Liver (tissue), 3 donors: Measurements from ENCODE around the gene PARD3.

Source experiments
- EGR1 ChIP-seq, 2 donors: IDR thresholded peaks; 2 replicates each; pipeline ENCODE4 v1.6.1; 2016 to 2018; ENCODE audit warnings: antibody characterized with exemption in 2 of 2, low read depth in 2 of 2
- HNF4A ChIP-seq, 2 donors: conservative IDR thresholded peaks; 2 replicates each; pipeline ENCODE4 v1.6.1; 2016; ENCODE audit warnings: antibody characterized with exemption in 2 of 2, mild to moderate bottlenecking in 2 of 2
- JUND ChIP-seq, 2 donors: IDR thresholded peaks; 2 replicates each; pipeline ENCODE4 v1.6.1; 2016; ENCODE audit warnings: antibody characterized with exemption in 2 of 2
- MAX ChIP-seq: IDR thresholded peaks from 2 replicates; pipeline ENCODE4 v1.6.1; 2016; ENCODE audit warnings: antibody characterized with exemption
- NR2F2 ChIP-seq: IDR thresholded peaks from 2 replicates; pipeline ENCODE4 v1.6.1; 2016; ENCODE audit warnings: antibody characterized with exemption
- SP1 ChIP-seq: IDR thresholded peaks from 2 replicates; pipeline ENCODE4 v1.6.1; 2018; ENCODE audit warnings: antibody characterized with exemption, mild to moderate bottlenecking
- YY1 ChIP-seq: IDR thresholded peaks from 2 replicates; pipeline ENCODE4 v1.6.1; 2016; ENCODE audit warnings: antibody characterized with exemption, mild to moderate bottlenecking
- TF ChIP-seq, protein P1 (sequence below): IDR thresholded peaks from 2 replicates; pipeline ENCODE4 v1.6.1; 2016; ENCODE audit warnings: antibody characterized with exemption, mild to moderate bottlenecking
- TF ChIP-seq, protein P2 (sequence below): fragments of 150-350 bp; IDR thresholded peaks from 2 replicates; pipeline ENCODE4 v1.5.1; 2017; ENCODE audit warnings: improper control_type of control experiment, low read depth, low read length; ENCODE audit not compliant: missing input control
- donor health status: healthy.
- donor health status: healthy.

- no peak for TF ChIP-seq SP1
- TF ChIP-seq, protein P1, sequence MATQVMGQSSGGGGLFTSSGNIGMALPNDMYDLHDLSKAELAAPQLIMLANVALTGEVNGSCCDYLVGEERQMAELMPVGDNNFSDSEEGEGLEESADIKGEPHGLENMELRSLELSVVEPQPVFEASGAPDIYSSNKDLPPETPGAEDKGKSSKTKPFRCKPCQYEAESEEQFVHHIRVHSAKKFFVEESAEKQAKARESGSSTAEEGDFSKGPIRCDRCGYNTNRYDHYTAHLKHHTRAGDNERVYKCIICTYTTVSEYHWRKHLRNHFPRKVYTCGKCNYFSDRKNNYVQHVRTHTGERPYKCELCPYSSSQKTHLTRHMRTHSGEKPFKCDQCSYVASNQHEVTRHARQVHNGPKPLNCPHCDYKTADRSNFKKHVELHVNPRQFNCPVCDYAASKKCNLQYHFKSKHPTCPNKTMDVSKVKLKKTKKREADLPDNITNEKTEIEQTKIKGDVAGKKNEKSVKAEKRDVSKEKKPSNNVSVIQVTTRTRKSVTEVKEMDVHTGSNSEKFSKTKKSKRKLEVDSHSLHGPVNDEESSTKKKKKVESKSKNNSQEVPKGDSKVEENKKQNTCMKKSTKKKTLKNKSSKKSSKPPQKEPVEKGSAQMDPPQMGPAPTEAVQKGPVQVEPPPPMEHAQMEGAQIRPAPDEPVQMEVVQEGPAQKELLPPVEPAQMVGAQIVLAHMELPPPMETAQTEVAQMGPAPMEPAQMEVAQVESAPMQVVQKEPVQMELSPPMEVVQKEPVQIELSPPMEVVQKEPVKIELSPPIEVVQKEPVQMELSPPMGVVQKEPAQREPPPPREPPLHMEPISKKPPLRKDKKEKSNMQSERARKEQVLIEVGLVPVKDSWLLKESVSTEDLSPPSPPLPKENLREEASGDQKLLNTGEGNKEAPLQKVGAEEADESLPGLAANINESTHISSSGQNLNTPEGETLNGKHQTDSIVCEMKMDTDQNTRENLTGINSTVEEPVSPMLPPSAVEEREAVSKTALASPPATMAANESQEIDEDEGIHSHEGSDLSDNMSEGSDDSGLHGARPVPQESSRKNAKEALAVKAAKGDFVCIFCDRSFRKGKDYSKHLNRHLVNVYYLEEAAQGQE: no peak
- no peak for TF ChIP-seq MAX
- TF ChIP-seq HNF4A (conservative IDR thresholded peaks at IDR 0.05): no peak
- TF ChIP-seq EGR1 (IDR thresholded peaks at IDR 0.05; ENCODE audit: low read depth in 2 of 2): no peak
- TF ChIP-seq, protein P2, sequence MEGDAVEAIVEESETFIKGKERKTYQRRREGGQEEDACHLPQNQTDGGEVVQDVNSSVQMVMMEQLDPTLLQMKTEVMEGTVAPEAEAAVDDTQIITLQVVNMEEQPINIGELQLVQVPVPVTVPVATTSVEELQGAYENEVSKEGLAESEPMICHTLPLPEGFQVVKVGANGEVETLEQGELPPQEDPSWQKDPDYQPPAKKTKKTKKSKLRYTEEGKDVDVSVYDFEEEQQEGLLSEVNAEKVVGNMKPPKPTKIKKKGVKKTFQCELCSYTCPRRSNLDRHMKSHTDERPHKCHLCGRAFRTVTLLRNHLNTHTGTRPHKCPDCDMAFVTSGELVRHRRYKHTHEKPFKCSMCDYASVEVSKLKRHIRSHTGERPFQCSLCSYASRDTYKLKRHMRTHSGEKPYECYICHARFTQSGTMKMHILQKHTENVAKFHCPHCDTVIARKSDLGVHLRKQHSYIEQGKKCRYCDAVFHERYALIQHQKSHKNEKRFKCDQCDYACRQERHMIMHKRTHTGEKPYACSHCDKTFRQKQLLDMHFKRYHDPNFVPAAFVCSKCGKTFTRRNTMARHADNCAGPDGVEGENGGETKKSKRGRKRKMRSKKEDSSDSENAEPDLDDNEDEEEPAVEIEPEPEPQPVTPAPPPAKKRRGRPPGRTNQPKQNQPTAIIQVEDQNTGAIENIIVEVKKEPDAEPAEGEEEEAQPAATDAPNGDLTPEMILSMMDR: no peak
- TF ChIP-seq JUND (IDR thresholded peaks at IDR 0.05): no peak
- no peak for TF ChIP-seq NR2F2
- no peak for TF ChIP-seq YY1
Measured at GRCh38 chr10:34384372-34384771, 430.7 kb downstream of the PARD3 start.
